Activated T-cell treated with anti-CD3 and anti-CD28 coated beads for 4 hours (primary cell): Measurements from ENCODE around the gene B3GAT3.
"Not testable (repeated sequence)": the region's sequence is repeated elsewhere in the genome, so short reads cannot be mapped to it uniquely, and the experiment has no call there.

Experiments
- DNase-seq: peaks from one replicate; pipeline ENCODE4 v3.0.0-alpha.2; 2020

The B3GAT3 gene

GRCh38 chr11:62575156-62575555, 46.6 kb downstream of the B3GAT3 start:
- DNase-seq: no peak

- DNase-seq: no peak
Measured at GRCh38 chr11:62574363-62575071, 47.3 kb downstream of the B3GAT3 start.

DNA sequence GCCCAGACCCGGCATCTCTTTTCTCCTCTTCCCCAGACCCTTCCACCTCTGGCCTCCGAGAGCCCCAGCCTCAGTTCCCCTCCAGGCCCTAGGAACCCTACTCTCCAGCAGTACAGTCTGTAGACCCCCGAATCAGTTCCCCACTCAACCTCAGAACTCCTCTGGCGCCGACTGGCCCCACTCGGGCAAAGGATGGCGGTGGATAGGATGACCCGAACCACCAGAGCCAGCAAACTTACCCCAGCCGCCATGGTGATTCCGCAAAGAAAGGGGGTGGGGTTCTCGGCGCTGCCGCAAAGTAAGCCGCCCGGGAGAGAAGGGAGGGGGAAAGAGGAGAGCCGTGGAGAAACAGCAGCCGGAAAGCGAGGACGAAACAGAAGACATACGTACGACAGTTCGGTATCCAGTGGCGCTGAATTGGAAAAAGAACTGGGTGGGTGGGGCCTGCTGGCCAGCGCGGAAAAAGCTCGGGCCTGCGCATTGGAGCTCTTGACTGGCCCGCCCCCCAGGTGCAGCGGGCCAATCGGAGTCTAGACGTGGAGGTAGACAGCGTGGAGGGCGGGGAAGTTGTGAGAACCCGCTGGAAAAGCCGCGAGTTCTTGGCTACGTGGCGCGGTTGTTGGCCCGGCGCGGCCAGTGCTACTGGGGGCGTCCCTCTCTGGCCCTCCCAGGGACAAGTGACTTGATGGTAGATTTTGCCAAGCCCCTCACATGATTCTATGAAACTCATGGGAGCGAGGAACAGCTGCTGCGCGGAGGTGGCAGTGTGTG, 48.0 kb downstream of the B3GAT3 start, which contains the start of gene EEF1G:
Gene EEF1G (minus strand): TSS at position 300 of the 771 bp plus-strand sequence. CDS start 49 bp downstream, at position 251.
- peak; percentile 95 for DNase-seq

DNA sequence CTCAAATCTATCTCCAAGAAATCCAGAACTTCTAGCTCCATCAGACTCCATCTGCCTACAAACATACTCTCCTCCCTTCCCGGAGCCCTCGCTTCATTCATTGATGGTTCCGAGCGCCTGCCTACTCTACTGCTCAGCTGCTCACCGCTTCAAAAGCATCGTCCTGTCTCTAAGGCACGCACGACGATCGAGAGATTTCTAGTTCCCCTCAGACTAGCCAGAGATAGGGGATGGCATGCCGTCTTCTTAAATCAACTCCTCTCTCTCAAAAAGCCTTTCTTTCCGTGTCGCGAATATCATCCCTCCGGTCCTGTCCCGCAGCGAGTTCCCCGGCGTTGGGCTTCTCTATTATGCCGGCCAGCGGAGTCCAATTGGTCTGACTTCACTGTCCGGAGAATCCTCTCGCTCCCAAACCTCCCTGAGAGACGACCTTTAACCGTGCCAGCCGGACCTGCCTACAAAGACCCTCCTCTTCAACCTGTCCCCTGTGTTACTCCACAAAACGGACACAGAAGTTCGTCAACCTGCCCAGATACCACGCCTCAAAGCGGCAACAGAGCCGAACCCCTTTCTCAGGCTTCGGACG, 48.7 kb downstream of the B3GAT3 start:
- DNase-seq: no peak

GRCh38 chr11:62572431-62572830, 49.4 kb downstream of the B3GAT3 start:
- DNase-seq: no peak

DNA sequence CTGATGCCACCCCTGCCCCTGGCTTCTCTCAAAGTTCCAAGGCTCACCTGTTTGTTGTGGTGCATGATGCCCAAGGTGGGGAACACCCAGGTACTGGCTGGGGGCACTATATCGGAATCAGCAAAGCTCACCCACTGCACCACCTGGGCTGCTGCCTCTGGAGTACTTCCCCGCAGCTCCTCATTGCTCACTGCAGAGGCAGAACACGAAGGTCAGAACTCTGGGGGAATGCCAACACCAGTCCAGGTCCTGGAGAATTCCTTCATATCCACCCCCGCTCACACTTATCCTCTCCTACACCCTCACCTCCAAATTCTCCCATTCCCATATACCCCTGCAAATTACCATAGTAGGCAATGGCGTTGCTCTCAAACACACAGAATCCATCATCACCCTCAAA, 50.3 kb downstream of the B3GAT3 start:
- not testable (repeated sequence) for DNase-seq

DNA sequence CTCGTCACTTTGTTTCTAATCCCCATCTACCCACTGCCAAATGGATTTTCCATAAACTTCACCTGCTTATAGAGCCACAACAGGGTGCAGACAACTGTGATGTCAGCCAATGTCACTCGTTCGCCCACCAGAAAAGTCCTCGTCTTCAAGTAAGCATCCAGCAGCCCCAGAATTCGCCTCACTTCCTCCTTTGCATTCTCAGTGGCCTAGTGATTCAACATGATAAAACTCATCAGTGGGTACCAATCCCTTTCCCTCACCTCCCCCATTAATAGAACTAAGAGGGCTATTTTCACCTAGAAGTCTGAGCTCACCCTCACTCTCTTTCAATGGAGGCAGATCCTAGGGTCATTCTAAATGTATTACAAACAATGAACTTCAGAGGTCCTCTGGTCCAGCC, 50.9 kb downstream of the B3GAT3 start:
- not testable (repeated sequence) for DNase-seq

DNA sequence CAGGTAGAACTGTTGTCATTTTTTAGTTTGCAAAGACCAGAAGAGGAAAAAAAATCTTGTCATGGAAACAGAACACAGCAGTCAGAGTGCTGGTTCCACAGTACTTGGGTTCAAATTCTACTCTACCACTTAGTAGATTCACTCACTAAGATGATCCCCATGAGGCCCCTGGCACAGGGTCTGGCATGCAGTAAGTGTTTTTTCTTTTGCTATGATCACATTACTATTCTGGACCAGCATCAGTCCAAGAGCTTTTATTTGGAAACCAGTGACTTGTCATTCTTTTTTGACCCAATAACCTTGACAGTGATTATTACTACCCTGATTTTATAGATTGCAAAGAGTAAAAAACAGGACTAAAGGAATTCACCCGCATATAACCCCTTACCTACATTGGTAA, 52.2 kb downstream of the B3GAT3 start:
- no peak for DNase-seq

- no peak for DNase-seq
Measured at GRCh38 chr11:62567018-62567633, 54.7 kb downstream of the B3GAT3 start.

GRCh38 chr11:62566247-62566646, 55.5 kb downstream of the B3GAT3 start:
- no peak for DNase-seq
